SK-N-SH (cell line): ENCODE measurements around the gene UBL7. TPM values are rescaled to one million over a fixed set of nuclear protein-coding genes. Genes with fewer than 3 reads are reported as not detected.

ENCODE experiments used
- CTCF ChIA-PET: fragments of 300-600, 350-600 bp; formaldehyde crosslinking; extraction: SDS; loops from one replicate; lab custom pipeline; 2021; lab: Yijun Ruan, JAX
- POLR2A ChIA-PET: fragments of 350-600 bp; sonication (Branson Sonifier 250); formaldehyde crosslinking; extraction: SDS; loops from one replicate; lab custom pipeline; 2020; ENCODE audit warnings: antibody characterized with exemption, inconsistent platforms; lab: Yijun Ruan, JAX
- DNase-seq: peaks from one replicate; pipeline ENCODE4 v3.0.0; 2012
- H2AFZ ChIP-seq: fragments of 200-600 bp; sonication (generic); 2 replicates; pipeline ENCODE4 v1.8.1; 2016; ENCODE audit warnings: antibody characterized with exemption, mild to moderate bottlenecking, low read depth
- H3F3A ChIP-seq: fragments of 200-600 bp; sonication (generic); replicated peaks from 2 replicates; pipeline ENCODE3; 2016; ENCODE audit warnings: antibody characterized with exemption, mild to moderate bottlenecking; ENCODE audit not compliant: insufficient read depth
- H3K27ac ChIP-seq, 2 experiments: fragments of 200-500 bp in 1 of 2; fragments of 200-600 bp in 1 of 2; sonication (Bioruptor generic) in 1 of 2; sonication (generic), shearing (Covaris generic) in 1 of 2; 2 replicates each; pipeline versions ENCODE4 v1.5.1 to v1.6.1; 2014 to 2016; ENCODE audit warnings: low read depth in 2 of 2, inconsistent platforms in 1 of 2, low read length in 1 of 2, mild to moderate bottlenecking in 1 of 2, mixed read lengths in 1 of 2
- H3K27me3 ChIP-seq: fragments of 200-600 bp; sonication (generic), shearing (Covaris generic); 2 replicates; pipeline ENCODE4 v1.6.1; 2016; ENCODE audit warnings: mixed run types; ENCODE audit not compliant: insufficient read depth
- H3K36me3 ChIP-seq, 2 experiments: fragments of 200-500 bp in 1 of 2; fragments of 200-600 bp in 1 of 2; sonication (Bioruptor generic) in 1 of 2; sonication (generic) in 1 of 2; replicated peaks in 1 of 2; 2 replicates each; pipeline versions ENCODE3 to v1.5.1; 2014 to 2016; ENCODE audit warnings: low read length in 1 of 2, mild to moderate bottlenecking in 1 of 2; ENCODE audit not compliant: insufficient read depth in 2 of 2, control insufficient read depth in 1 of 2
- H3K4me1 ChIP-seq, 2 experiments: fragments of 200-500 bp in 1 of 2; fragments of 200-600 bp in 1 of 2; sonication (Bioruptor generic) in 1 of 2; sonication (generic), shearing (Covaris generic) in 1 of 2; 2 replicates each; pipeline versions ENCODE4 v1.5.1 to v1.6.1; 2014 to 2016; ENCODE audit warnings: low read depth in 1 of 2, low read length in 1 of 2, mixed run types in 1 of 2; ENCODE audit not compliant: insufficient read depth in 2 of 2, control insufficient read depth in 1 of 2
- H3K4me2 ChIP-seq: fragments of 200-600 bp; sonication (generic), shearing (Covaris generic); 2 replicates; pipeline ENCODE4 v1.6.1; 2017; ENCODE audit warnings: mixed run types
- H3K4me3 ChIP-seq, 2 experiments: fragments of 200-500 bp in 1 of 2; fragments of 200-600 bp in 1 of 2; sonication (Bioruptor generic) in 1 of 2; sonication (generic), shearing (Covaris generic) in 1 of 2; 2 replicates each; pipeline versions ENCODE4 v1.5.1 to v1.8.1; 2014 to 2016; ENCODE audit warnings: low read depth in 2 of 2, inconsistent platforms in 1 of 2, low read length in 1 of 2, mild to moderate bottlenecking in 1 of 2, mixed read lengths in 1 of 2, moderate library complexity in 1 of 2
- H3K79me2 ChIP-seq: fragments of 200-600 bp; sonication (generic); 2 replicates; pipeline ENCODE4 v1.8.1; 2017; ENCODE audit warnings: mild to moderate bottlenecking; ENCODE audit not compliant: insufficient read depth
- H3K9ac ChIP-seq: fragments of 200-600 bp; sonication (generic); 2 replicates; pipeline ENCODE4 v1.6.1; 2017; ENCODE audit warnings: mixed run types
- H3K9me2 ChIP-seq: fragments of 200-600 bp; sonication (generic); 2 replicates; pipeline ENCODE4 v1.6.1; 2017; ENCODE audit warnings: mixed run types
- H3K9me3 ChIP-seq: fragments of 200-600 bp; sonication (generic); 2 replicates; pipeline ENCODE4 v1.6.1; 2017; ENCODE audit warnings: mixed run types, mild to moderate bottlenecking, moderate library complexity
- H4K20me1 ChIP-seq: fragments of 200-600 bp; sonication (generic); 2 replicates; pipeline ENCODE4 v1.6.1; 2017; ENCODE audit warnings: mild to moderate bottlenecking, mixed run types; ENCODE audit not compliant: insufficient read depth
- CHD2 ChIP-seq: fragments of 150-350 bp; IDR thresholded peaks from 2 replicates; pipeline ENCODE4 v1.6.1; 2018; ENCODE audit warnings: low read length; ENCODE audit not compliant: partially characterized antibody
- EZH2phosphoT487 ChIP-seq: fragments of 200-600 bp; sonication (generic); IDR thresholded peaks from 2 replicates; pipeline ENCODE4 v1.6.1; 2017; ENCODE audit warnings: low read depth, mixed run types, mild to moderate bottlenecking, antibody characterized with exemption, moderate library complexity, borderline replicate concordance
- GABPA ChIP-seq: IDR thresholded peaks from 2 replicates; pipeline ENCODE4 v1.4.0; 2012; ENCODE audit warnings: low read depth, mild to moderate bottlenecking
- GATA2 ChIP-seq: sonication (generic); formaldehyde crosslinking; IDR thresholded peaks from 2 replicates; pipeline ENCODE4 v1.5.0; 2020; ENCODE audit warnings: mild to moderate bottlenecking, missing genetic modification reagents
- NFIC ChIP-seq: IDR thresholded peaks from 2 replicates; pipeline ENCODE4 v1.4.0; 2012; ENCODE audit warnings: borderline replicate concordance
- NRF1 ChIP-seq: IDR thresholded peaks from 2 replicates; pipeline ENCODE4 v1.6.1; 2012; ENCODE audit warnings: low read depth, mild to moderate bottlenecking, low read length
- POLR2AphosphoS5 ChIP-seq: IDR thresholded peaks from 2 replicates; pipeline ENCODE4 v1.6.1; 2012; ENCODE audit warnings: low read depth, low read length
- RAD21 ChIP-seq: IDR thresholded peaks from 2 replicates; pipeline ENCODE4 v1.6.1; 2012; ENCODE audit warnings: mild to moderate bottlenecking, low read length
- RFX5 ChIP-seq: IDR thresholded peaks from 2 replicates; pipeline ENCODE4 v1.6.1; 2012; ENCODE audit warnings: mild to moderate bottlenecking, improper control_type of control experiment, low read length
- RXRA ChIP-seq: IDR thresholded peaks from 2 replicates; pipeline ENCODE4 v1.4.0; 2012; ENCODE audit warnings: low read depth, mild to moderate bottlenecking, borderline replicate concordance
- SMC3 ChIP-seq: IDR thresholded peaks from 2 replicates; pipeline ENCODE4 v1.6.1; 2012; ENCODE audit warnings: low read depth, low read length, improper control_type of control experiment
- TAF1 ChIP-seq: IDR thresholded peaks from 2 replicates; pipeline ENCODE4 v1.6.1; 2012; ENCODE audit warnings: low read depth, mild to moderate bottlenecking, low read length, moderate library complexity, borderline replicate concordance
- TCF12 ChIP-seq: IDR thresholded peaks from 2 replicates; pipeline ENCODE4 v1.4.0; 2012
- YY1 ChIP-seq: IDR thresholded peaks from 2 replicates; pipeline ENCODE4 v1.4.0; 2012; ENCODE audit warnings: low read depth, mild to moderate bottlenecking
- WGBS: methylation state at CpG from one replicate; pipeline ENCODE4 v1.1.6; 2017; ENCODE audit warnings: low lambda C conversion rate; 5-methylcytosine and 5-hydroxymethylcytosine counted together
- polyA plus RNA-seq, 3 experiments: library from polyadenylated mRNA; depleted of rRNA; stranded (reverse); fragments of >200 nt; gene quantifications; 2 replicates each; pipeline ENCODE4 v1.2.3, GENCODE V29; 2012
- TF ChIP-seq, protein P1 (sequence below): IDR thresholded peaks from 2 replicates; pipeline ENCODE4 v1.4.0; 2012; ENCODE audit warnings: low read depth, borderline replicate concordance
- TF ChIP-seq, protein P2 (sequence below): IDR thresholded peaks from 2 replicates; pipeline ENCODE4; 2012
- TF ChIP-seq, protein P3 (sequence below): fragments of 200-600 bp; sonication (generic); IDR thresholded peaks from 2 replicates; pipeline ENCODE4 v1.6.1; 2017; ENCODE audit warnings: antibody characterized with exemption, mild to moderate bottlenecking, moderate library complexity

Gene UBL7
- polyA plus RNA-seq, 1 of the 3 experiments (the other 2 are of a cell fraction): 81.1 TPM

DNA sequence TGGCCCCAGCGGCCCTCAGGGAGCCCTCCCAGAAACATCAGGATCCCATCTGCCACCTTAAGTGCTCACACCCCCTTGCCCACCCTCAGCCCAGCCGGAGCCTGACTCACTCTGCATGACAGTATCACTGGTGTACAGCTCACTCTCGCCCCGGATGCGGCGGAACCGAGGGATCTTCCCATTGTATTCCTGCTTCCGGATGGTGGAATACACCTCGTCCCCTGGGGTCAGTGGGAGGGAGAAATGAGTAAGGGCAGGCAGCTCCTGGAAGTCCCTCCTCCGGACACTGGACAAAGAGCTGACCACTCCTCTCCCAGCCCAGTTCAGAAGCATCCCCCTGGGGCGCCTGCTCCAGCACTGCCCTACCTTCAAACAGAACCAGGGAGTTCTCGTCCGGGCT is 43.7 kb downstream of the UBL7 start:
- CTCF ChIA-PET: interaction anchor here (1.0 to 2.0 kb wide), 2 partner anchors 41 to 43 kb away, joined by 5 to 6 read pairs; no protein-coding TSS in a partner anchor
- TF ChIP-seq TAF1: no peak
- TF ChIP-seq, protein P1, sequence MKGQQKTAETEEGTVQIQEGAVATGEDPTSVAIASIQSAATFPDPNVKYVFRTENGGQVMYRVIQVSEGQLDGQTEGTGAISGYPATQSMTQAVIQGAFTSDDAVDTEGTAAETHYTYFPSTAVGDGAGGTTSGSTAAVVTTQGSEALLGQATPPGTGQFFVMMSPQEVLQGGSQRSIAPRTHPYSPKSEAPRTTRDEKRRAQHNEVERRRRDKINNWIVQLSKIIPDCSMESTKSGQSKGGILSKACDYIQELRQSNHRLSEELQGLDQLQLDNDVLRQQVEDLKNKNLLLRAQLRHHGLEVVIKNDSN: no peak
- no peak for TF ChIP-seq NRF1
- no peak for TF ChIP-seq TCF12
- no peak for TF ChIP-seq RAD21
- no peak for TF ChIP-seq GABPA
- TF ChIP-seq CHD2: no peak
- TF ChIP-seq NFIC: no peak
- TF ChIP-seq POLR2AphosphoS5: no peak
- no peak for TF ChIP-seq YY1
- TF ChIP-seq, protein P2, sequence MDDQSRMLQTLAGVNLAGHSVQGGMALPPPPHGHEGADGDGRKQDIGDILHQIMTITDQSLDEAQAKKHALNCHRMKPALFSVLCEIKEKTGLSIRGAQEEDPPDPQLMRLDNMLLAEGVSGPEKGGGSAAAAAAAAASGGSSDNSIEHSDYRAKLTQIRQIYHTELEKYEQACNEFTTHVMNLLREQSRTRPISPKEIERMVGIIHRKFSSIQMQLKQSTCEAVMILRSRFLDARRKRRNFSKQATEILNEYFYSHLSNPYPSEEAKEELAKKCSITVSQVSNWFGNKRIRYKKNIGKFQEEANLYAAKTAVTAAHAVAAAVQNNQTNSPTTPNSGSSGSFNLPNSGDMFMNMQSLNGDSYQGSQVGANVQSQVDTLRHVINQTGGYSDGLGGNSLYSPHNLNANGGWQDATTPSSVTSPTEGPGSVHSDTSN: no peak
- no peak for TF ChIP-seq GATA2
- TF ChIP-seq EZH2phosphoT487: no peak
- TF ChIP-seq SMC3: no peak
- no peak for TF ChIP-seq RXRA
- TF ChIP-seq, protein P3, sequence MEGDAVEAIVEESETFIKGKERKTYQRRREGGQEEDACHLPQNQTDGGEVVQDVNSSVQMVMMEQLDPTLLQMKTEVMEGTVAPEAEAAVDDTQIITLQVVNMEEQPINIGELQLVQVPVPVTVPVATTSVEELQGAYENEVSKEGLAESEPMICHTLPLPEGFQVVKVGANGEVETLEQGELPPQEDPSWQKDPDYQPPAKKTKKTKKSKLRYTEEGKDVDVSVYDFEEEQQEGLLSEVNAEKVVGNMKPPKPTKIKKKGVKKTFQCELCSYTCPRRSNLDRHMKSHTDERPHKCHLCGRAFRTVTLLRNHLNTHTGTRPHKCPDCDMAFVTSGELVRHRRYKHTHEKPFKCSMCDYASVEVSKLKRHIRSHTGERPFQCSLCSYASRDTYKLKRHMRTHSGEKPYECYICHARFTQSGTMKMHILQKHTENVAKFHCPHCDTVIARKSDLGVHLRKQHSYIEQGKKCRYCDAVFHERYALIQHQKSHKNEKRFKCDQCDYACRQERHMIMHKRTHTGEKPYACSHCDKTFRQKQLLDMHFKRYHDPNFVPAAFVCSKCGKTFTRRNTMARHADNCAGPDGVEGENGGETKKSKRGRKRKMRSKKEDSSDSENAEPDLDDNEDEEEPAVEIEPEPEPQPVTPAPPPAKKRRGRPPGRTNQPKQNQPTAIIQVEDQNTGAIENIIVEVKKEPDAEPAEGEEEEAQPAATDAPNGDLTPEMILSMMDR: no peak
- TF ChIP-seq RFX5: no peak
- no peaks in the 10 kb centered on the region for H3K36me3 ChIP-seq

More for the DNA sequence above, 43.7 kb downstream of the UBL7 start:
- H3K4me2 ChIP-seq: no peak overlapping the region
- WGBS: 61% methylated on average over 9 of the region's 13 CpGs
- H3K27me3 ChIP-seq: no peaks in the 10 kb centered on the region
- no peaks in the 10 kb centered on the region for H3K9me2 ChIP-seq
- H3K4me1 ChIP-seq: peaks cover 6 to 25% of the 10 kb centered on the region in 2 experiments; a peak in 2 of 4 replicates
- H4K20me1 ChIP-seq: no peaks in the 10 kb centered on the region
- H3K27ac ChIP-seq: no peak overlapping the region
- POLR2A ChIA-PET: no interaction called here
- no peak overlapping the region for H3K4me3 ChIP-seq
- no peaks in the 10 kb centered on the region for H3F3A ChIP-seq
- H2AFZ ChIP-seq: no peak overlapping the region
- no peaks in the 10 kb centered on the region for H3K9me3 ChIP-seq
- no peak overlapping the region for H3K9ac ChIP-seq
- no peak for DNase-seq
- no peaks in the 10 kb centered on the region for H3K79me2 ChIP-seq
